Left ventricle myocardium inferior (tissue), 1 donor: ENCODE data around the gene DERL3. TPM values are rescaled to one million over a fixed set of nuclear protein-coding genes. Genes with fewer than 3 reads are reported as not detected.

Source experiments
- DNase-seq: peaks from one replicate; pipeline ENCODE4 v3.0.0-alpha.2; 2020
- H3K27ac ChIP-seq: fragments of 200-600 bp; replicated peaks from 2 replicates; pipeline ENCODE4 v1.8.0; 2021
- H3K27me3 ChIP-seq: fragments of 200-600 bp; 2 replicates; pipeline ENCODE4 v1.8.0; 2021; ENCODE audit warnings: low read depth
- H3K36me3 ChIP-seq: fragments of 200-600 bp; 2 replicates; pipeline ENCODE4 v1.8.0; 2021
- H3K4me1 ChIP-seq: fragments of 200-600 bp; 2 replicates; pipeline ENCODE4 v1.8.0; 2021
- H3K4me3 ChIP-seq: fragments of 200-600 bp; 2 replicates; pipeline ENCODE4 v1.8.0; 2021; ENCODE audit warnings: mild to moderate bottlenecking, moderate library complexity
- H3K9me3 ChIP-seq: fragments of 200-600 bp; replicated peaks from 2 replicates; pipeline ENCODE4 v1.8.0; 2021
- CTCF ChIP-seq: fragments of 200-600 bp; IDR thresholded peaks from 2 replicates; pipeline ENCODE4 v1.8.0; 2021; ENCODE audit warnings: antibody characterized with exemption, mild to moderate bottlenecking, borderline replicate concordance
- intact Hi-C: fragments of 100-400 bp; cut with micrococcal nuclease; formaldehyde crosslinking; loops from one replicate; pipeline ENCODE4 v1.11.0; 2022
- total RNA-seq: library from RNA; stranded (reverse); fragmentation: NEBNext Ultra II Directional; extraction: Animal tissue kit (Norgen Biotek cat#: 25700); gene quantifications from one replicate; pipeline ENCODE4 v1.2.1, GENCODE V29; 2021
- donor health status: DM: no; HTN: yes; CAD: no; lungs with severe emphysema.

DERL3 gene
- total RNA-seq, 1 donor from 2014 or later, result 2.0 TPM

DNA sequence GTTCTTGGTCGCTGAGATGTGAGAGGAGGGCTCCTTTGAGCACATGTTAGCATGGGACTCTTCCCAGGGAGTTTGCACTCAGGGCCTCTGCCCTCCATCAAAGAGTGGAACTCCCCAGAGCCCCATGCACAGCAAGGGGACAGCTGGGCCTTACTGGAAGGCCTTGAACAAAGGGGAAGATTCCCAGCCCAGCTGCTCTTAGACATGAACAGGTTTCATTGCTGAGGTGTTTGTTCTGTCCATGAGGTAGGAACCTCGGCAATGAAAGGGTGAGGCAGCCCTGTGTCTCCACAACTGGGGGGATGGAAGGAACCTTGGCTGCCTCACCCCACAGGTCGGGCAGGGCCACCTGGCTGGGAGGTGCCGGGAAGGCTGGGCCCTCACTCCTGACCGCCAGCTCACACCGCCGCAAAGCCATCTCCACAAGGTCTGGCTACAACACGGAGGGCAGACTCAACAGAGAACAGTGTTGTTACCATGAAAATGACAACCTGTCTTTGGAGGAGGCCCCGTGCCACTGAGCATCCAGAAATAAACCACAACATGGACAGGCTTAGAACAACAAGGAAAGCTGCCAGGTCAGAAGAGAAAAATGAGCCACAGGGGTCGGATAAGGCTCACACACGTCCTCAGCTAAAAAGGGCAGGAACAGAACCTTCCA lies 3.2 kb downstream of the DERL3 start:
- peak; percentile 64 for DNase-seq
- H3K9me3 ChIP-seq, result no peaks in the 10 kb centered on the region
- H3K4me3 ChIP-seq, result no peak overlapping the region
- no peaks in the 10 kb centered on the region for H3K27me3 ChIP-seq
- peak overlapping the region; percentile 96 for H3K27ac ChIP-seq
- intact Hi-C loops, result no loop called here
- peaks cover 41% of the 10 kb centered on the region for H3K36me3 ChIP-seq
- peaks cover 96% of the 10 kb centered on the region for H3K4me1 ChIP-seq
- TF ChIP-seq CTCF, result no peak

GRCh38 chr22:23834793-23835483 lies 3.9 kb downstream of the DERL3 start:
- DNase-seq, result peak; percentile 80
- Histone ChIP-seq H3K4me1 (peaks cover 100% of the 10 kb centered on the region), H3K9me3 (no peaks in the 10 kb centered on the region), H3K27me3 (no peaks in the 10 kb centered on the region), H3K27ac (peak overlapping the region; percentile 96), H3K36me3 (peaks cover 41% of the 10 kb centered on the region), H3K4me3 (no peak overlapping the region)
- no peak for TF ChIP-seq CTCF
- intact Hi-C loops, result no loop called here

DNA sequence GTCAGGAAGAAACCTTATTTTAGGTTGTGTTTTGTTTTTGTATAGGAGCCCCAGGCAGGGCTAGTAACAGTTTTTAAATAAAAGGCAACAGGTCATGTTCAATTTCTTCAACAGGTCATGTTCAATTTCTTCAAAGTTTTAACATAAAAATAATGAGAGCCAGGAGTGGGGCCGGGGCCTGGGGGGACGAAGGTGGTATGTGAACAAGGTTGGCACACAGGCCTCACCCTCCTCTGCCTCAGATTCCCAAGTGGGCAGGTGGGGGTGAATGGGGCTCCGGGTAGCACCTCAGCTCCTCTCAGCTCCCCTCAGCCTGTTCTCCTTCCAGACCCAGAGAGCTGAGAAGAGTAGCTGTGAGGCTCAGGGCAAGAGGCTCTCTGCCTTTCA lies 4.4 kb downstream of the DERL3 start:
- Histone ChIP-seq H3K9me3 (no peaks in the 10 kb centered on the region), H3K27ac (peak overlapping the region; percentile 96), H3K27me3 (no peaks in the 10 kb centered on the region), H3K4me3 (no peak overlapping the region), H3K36me3 (peaks cover 41% of the 10 kb centered on the region), H3K4me1 (peaks cover 100% of the 10 kb centered on the region)
- intact Hi-C loops, result no loop called here
- DNase-seq, result no peak
- TF ChIP-seq CTCF, result no peak

DNA sequence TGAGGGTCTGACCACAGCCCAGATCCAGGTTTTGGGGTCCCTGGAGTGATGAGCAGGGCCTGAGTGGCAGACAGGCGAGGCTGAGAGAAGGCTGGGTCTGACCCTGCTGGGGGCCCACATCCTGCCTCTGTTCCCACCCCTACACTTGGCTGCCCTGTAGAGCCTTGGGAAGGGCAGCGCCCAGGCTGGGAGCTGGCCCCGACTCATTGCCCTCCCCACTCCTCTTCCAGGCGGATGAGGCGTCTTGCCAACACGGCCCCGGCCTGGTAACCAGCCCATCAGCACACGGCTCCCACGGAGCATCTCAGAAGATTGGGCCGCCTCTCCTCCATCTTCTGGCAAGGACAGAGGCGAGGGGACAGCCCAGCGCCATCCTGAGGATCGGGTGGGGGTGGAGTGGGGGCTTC lies 4.9 kb downstream of the DERL3 start:
- TF ChIP-seq CTCF, result no peak
- peaks cover 100% of the 10 kb centered on the region for H3K4me1 ChIP-seq
- peak overlapping the region; percentile 96 for H3K27ac ChIP-seq
- H3K9me3 ChIP-seq, result no peaks in the 10 kb centered on the region
- no peaks in the 10 kb centered on the region for H3K27me3 ChIP-seq
- DNase-seq, result no peak
- H3K4me3 ChIP-seq, result no peak overlapping the region
- intact Hi-C loops, result no loop called here
- H3K36me3 ChIP-seq, result peaks cover 45% of the 10 kb centered on the region

- no peak for DNase-seq
- Histone ChIP-seq H3K9me3 (no peaks in the 10 kb centered on the region), H3K27me3 (no peaks in the 10 kb centered on the region), H3K36me3 (peaks cover 52% of the 10 kb centered on the region), H3K4me3 (no peak overlapping the region), H3K27ac (peak overlapping the region; percentile 96), H3K4me1 (peaks cover 100% of the 10 kb centered on the region)
- peak; percentile 27 for TF ChIP-seq CTCF
- intact Hi-C loops, result no loop called here
Measured at GRCh38 chr22:23833017-23833751, 5.6 kb downstream of the DERL3 start.
